GM12878 (cell line): ENCODE data around the gene BEND7.

Source experiments
- MXI1 ChIP-seq: fragments of 150-350 bp; IDR thresholded peaks from 2 replicates; pipeline ENCODE4 v1.6.1; 2011; ENCODE audit warnings: low read depth, mild to moderate bottlenecking, inconsistent platforms, low read length, improper control_type of control experiment
- NFIC ChIP-seq: IDR thresholded peaks from 2 replicates; pipeline ENCODE4 v1.6.1; 2012; ENCODE audit warnings: low read depth, mild to moderate bottlenecking, inconsistent platforms, low read length, moderate library complexity
- POLR2A ChIP-seq: IDR thresholded peaks from 2 replicates; pipeline ENCODE4 v1.6.1; 2011; ENCODE audit warnings: low read depth, mild to moderate bottlenecking, low read length
- POU2F2 ChIP-seq: IDR thresholded peaks from 3 replicates; pipeline ENCODE4 v1.6.1; 2011; ENCODE audit warnings: low read depth, mild to moderate bottlenecking, low read length, borderline replicate concordance
- RAD21 ChIP-seq: IDR thresholded peaks from 2 replicates; pipeline ENCODE4 v1.6.1; 2011; ENCODE audit warnings: mild to moderate bottlenecking, low read depth, low read length, moderate library complexity; ENCODE audit not compliant: insufficient read depth
- RCOR1 ChIP-seq: conservative IDR thresholded peaks from 2 replicates; pipeline ENCODE4 v1.6.1; 2012; ENCODE audit warnings: low read depth, low read length, improper control_type of control experiment
- TCF12 ChIP-seq: IDR thresholded peaks from 2 replicates; pipeline ENCODE4 v1.6.1; 2011; ENCODE audit warnings: low read depth, mild to moderate bottlenecking, low read length
- TF ChIP-seq, protein P1 (sequence below), 3 experiments: IDR thresholded peaks in 2 of 3; conservative IDR thresholded peaks in 1 of 3; 2 replicates each; pipeline ENCODE4 v1.5.1; 2011; ENCODE audit warnings: low read depth in 3 of 3, low read length in 3 of 3, mild to moderate bottlenecking in 3 of 3, control low read depth in 2 of 3, moderate library complexity in 2 of 3, inconsistent platforms in 1 of 3, mixed read lengths in 1 of 3; ENCODE audit not compliant: control insufficient read depth in 2 of 3, insufficient read depth in 1 of 3; ENCODE audit errors: extremely low read depth in 1 of 3
- TF ChIP-seq, protein P2 (sequence below): fragments of 150-350 bp; IDR thresholded peaks from 2 replicates; pipeline ENCODE4 v1.6.1; 2016; ENCODE audit warnings: low read depth, low read length
- TF ChIP-seq, protein P3 (sequence below): IDR thresholded peaks from 2 replicates; pipeline ENCODE4 v1.6.1; 2012; ENCODE audit warnings: low read depth, low read length, improper control_type of control experiment

DNA sequence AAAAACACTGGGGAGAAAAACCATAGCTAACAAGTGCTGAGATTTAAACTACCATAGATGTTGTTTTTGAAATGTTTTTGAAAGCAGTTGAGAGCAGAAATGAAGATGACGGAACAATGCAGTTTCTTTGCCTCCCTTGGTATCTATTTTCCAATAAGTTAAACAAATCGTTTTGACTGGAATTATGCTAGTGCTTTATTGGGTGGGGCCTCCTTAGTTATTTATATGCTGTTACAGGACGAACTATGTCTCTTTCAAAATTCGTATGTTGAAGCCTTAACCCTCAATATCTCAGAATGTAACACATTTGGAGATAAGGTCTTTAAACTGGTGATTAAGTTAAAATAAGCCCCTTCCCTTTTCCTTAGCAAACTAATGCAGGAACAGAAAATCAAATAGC lies 135.2 kb downstream of the BEND7 start:
- no peak for TF ChIP-seq MXI1
- TF ChIP-seq, protein P1, sequence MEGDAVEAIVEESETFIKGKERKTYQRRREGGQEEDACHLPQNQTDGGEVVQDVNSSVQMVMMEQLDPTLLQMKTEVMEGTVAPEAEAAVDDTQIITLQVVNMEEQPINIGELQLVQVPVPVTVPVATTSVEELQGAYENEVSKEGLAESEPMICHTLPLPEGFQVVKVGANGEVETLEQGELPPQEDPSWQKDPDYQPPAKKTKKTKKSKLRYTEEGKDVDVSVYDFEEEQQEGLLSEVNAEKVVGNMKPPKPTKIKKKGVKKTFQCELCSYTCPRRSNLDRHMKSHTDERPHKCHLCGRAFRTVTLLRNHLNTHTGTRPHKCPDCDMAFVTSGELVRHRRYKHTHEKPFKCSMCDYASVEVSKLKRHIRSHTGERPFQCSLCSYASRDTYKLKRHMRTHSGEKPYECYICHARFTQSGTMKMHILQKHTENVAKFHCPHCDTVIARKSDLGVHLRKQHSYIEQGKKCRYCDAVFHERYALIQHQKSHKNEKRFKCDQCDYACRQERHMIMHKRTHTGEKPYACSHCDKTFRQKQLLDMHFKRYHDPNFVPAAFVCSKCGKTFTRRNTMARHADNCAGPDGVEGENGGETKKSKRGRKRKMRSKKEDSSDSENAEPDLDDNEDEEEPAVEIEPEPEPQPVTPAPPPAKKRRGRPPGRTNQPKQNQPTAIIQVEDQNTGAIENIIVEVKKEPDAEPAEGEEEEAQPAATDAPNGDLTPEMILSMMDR (IDR thresholded peaks at IDR 0.05 in 2 of 3, conservative IDR thresholded peaks at IDR 0.05 in 1 of 3; ENCODE audit: control insufficient read depth in 2 of 3, extremely low read depth in 1 of 3, insufficient read depth in 1 of 3, low read depth in 3 of 3, low read length in 3 of 3) = no peak
- TF ChIP-seq RAD21 = no peak
- TF ChIP-seq RCOR1 = no peak
- TF ChIP-seq TCF12 = no peak
- no peak for TF ChIP-seq POU2F2
- no peak for TF ChIP-seq NFIC
- TF ChIP-seq POLR2A = no peak
- TF ChIP-seq, protein P2, sequence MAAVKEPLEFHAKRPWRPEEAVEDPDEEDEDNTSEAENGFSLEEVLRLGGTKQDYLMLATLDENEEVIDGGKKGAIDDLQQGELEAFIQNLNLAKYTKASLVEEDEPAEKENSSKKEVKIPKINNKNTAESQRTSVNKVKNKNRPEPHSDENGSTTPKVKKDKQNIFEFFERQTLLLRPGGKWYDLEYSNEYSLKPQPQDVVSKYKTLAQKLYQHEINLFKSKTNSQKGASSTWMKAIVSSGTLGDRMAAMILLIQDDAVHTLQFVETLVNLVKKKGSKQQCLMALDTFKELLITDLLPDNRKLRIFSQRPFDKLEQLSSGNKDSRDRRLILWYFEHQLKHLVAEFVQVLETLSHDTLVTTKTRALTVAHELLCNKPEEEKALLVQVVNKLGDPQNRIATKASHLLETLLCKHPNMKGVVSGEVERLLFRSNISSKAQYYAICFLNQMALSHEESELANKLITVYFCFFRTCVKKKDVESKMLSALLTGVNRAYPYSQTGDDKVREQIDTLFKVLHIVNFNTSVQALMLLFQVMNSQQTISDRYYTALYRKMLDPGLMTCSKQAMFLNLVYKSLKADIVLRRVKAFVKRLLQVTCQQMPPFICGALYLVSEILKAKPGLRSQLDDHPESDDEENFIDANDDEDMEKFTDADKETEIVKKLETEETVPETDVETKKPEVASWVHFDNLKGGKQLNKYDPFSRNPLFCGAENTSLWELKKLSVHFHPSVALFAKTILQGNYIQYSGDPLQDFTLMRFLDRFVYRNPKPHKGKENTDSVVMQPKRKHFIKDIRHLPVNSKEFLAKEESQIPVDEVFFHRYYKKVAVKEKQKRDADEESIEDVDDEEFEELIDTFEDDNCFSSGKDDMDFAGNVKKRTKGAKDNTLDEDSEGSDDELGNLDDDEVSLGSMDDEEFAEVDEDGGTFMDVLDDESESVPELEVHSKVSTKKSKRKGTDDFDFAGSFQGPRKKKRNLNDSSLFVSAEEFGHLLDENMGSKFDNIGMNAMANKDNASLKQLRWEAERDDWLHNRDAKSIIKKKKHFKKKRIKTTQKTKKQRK = no peak
- TF ChIP-seq, protein P3, sequence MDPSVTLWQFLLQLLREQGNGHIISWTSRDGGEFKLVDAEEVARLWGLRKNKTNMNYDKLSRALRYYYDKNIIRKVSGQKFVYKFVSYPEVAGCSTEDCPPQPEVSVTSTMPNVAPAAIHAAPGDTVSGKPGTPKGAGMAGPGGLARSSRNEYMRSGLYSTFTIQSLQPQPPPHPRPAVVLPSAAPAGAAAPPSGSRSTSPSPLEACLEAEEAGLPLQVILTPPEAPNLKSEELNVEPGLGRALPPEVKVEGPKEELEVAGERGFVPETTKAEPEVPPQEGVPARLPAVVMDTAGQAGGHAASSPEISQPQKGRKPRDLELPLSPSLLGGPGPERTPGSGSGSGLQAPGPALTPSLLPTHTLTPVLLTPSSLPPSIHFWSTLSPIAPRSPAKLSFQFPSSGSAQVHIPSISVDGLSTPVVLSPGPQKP = no peak
